Measurements from ENCODE around the gene PHTF2.

Gene PHTF2

DNA sequence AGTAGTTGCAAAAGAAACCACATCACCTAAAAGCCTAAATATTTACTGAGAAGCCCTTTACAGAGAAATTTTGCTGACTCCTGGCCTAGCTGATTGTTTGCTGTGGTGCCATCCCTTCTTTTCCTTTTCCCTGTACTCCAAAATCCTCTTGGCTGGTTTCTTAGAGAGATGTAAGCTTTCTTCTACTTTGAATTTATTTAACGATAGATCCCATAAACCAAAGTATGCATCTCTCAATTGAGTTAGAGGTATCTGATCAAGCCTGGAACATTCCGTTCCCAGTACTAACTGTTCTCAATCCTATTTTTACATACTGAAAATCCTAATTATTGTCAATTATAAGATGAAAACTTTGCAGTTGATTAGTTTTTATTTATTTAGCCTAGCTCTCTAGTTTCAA, 6.6 kb upstream of the PHTF2 start:
- no peak for DNase-seq (ENCODE audit: insufficient read length, low spot score)
- no peak for FAIRE-seq

DNA sequence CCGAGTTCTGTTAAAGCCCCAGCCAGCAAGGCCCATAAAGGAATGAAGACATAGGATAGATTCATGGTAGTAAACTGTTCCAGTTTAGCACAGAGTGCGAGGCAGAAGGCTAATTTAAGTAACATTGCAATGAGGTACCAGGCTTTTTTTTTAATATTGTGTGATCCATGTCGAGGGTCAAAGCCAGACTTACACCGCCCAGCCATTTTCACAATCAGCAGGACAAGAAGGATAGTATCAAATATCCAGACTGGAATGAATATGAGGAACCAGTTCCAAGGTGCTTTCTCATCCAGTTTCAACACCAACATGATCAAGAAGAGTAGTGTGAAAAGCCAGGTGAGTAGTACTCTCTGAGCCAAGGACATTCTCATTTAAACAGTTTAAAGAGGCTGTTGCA, 4.6 kb upstream of the PHTF2 start:
- TF ChIP-seq, protein P1, sequence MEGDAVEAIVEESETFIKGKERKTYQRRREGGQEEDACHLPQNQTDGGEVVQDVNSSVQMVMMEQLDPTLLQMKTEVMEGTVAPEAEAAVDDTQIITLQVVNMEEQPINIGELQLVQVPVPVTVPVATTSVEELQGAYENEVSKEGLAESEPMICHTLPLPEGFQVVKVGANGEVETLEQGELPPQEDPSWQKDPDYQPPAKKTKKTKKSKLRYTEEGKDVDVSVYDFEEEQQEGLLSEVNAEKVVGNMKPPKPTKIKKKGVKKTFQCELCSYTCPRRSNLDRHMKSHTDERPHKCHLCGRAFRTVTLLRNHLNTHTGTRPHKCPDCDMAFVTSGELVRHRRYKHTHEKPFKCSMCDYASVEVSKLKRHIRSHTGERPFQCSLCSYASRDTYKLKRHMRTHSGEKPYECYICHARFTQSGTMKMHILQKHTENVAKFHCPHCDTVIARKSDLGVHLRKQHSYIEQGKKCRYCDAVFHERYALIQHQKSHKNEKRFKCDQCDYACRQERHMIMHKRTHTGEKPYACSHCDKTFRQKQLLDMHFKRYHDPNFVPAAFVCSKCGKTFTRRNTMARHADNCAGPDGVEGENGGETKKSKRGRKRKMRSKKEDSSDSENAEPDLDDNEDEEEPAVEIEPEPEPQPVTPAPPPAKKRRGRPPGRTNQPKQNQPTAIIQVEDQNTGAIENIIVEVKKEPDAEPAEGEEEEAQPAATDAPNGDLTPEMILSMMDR (IDR thresholded peaks at IDR 0.05; ENCODE audit: insufficient read depth, missing control alignments), result no peak
- no peak for DNase-seq (ENCODE audit: insufficient read length, low spot score)
- FAIRE-seq, result no peak

More for the DNA sequence above, 6.6 kb upstream of the PHTF2 start:
- TF ChIP-seq, protein P1 (IDR thresholded peaks at IDR 0.05; ENCODE audit: insufficient read depth, missing control alignments), result no peak

DNA sequence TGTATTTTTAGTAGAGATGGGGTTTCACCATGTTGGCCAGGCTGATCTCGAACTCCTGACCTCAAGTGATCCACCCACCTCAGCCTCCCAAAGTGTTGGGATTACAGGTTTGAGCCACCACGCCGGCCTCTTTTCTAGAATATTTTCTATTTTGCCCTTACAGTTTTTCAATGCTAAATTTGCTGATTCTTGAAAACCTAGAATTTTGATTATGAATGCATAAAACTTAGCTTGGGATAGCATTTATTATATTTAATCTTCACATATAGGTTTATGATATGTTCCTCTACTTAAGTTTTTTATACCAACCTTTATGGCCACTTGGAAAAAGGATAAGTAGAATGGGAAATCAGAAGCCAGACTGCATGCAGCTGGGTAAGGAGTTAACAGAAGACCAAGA, 2.5 kb upstream of the PHTF2 start:
- FAIRE-seq (no peak), DNase-seq (ENCODE audit: insufficient read length, low spot score) (no peak)
- TF ChIP-seq, protein P1 (IDR thresholded peaks at IDR 0.05; ENCODE audit: insufficient read depth, missing control alignments), result no peak

DNA sequence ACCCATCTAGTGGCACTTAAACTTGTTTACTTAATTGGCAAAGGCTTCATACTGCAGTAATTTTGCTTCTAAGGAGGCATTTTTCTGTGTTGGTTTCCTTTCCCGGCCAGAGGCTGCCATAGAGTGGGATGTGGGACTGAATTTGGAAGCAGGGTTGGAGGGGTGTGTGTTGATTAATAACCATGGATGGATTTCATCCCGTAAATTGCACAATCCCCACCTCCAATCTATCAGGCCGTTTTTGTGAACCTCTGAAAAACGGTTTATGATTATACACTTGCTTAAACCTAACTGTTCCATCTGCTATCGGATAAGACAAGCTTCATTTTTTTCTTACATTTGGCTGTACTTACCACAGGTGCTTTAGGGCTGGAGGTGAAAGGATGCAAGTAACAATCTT, 1.6 kb upstream of the PHTF2 start:
- TF ChIP-seq, protein P1 (IDR thresholded peaks at IDR 0.05; ENCODE audit: insufficient read depth, missing control alignments), result no peak
- FAIRE-seq, result no peak
- no peak for DNase-seq (ENCODE audit: insufficient read length, low spot score)

DNA sequence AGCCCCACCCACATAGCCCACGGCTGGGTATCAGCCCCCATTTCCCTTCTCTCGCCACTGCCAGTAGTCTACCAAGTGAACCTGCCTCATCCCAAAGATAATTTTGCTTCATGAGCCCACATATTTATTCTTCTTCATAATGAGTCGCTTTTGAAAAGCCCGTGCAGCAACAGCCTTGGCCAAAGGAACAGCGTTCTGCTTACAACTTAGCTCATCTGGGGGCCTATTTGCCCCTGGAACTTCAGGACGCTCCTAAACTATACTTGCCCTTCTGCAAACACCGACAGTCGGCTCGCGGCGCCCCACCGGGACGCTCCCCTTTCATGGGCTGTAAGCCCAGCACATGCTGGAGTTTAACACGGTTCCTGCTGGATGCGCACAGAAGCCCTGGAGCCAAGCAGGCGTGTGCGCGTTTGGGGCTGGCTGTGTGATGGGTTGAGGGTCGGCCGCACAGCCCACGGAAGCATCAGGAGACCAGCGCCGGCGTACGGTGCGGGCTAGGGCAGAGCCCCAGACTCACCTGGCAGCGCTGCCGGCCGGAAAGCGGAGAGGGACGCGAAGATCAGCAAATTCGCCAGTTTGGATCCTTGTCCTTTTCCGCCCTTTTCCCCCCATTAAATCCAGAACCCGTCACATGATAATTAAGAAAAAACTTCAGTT, 709 bp upstream of the PHTF2 start:
- DNase-seq (ENCODE audit: insufficient read length, low spot score) (no peak), FAIRE-seq (no peak)
- TF ChIP-seq, protein P1 (IDR thresholded peaks at IDR 0.05; ENCODE audit: insufficient read depth, missing control alignments), result no peak

DNA sequence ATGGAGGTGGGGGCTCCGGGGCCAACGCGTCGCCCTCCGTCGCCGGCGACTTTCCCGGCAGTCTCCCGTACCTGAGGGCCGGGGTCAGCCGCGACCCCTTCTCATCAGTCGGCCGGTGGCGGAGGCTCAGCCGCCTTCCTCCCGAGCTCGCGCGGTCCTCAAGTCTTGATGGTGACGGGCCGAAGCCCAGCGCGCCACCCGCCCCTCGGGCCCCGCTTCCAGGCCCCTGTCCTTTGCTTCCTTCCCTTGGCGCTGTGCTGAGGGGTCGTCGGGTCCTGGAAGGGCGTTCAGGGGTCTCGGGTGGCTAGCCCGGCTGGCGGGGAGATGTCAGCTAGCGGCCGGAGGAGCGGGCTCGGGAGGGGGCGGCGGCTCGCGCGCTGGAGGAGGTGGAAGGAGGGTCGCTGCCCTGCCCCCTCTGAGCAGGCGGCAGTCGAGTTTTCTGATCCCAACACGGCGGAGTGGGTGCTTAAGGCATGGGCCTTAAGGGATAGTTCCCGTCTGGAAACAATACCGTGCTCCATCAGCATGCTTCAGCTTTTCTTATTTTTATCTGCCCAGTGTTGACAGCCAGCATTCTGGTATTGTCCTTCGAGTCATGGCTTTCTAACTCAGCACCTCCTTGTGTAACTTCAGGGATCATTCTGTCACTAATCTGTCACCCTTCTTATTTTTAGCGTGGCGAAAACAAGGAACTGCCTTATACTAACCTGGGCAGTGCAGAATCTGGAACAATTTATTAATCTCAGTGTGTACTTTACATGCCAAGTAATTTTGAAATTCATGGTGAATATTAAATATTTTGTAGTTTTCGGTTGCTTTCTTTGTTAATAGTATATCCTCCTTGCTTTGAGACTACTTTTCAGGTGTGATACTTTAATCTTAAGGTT, 748 bp downstream of the PHTF2 start:
- DNase-seq (ENCODE audit: insufficient read length, low spot score) (no peak), FAIRE-seq (no peak)
- TF ChIP-seq, protein P1 (IDR thresholded peaks at IDR 0.05; ENCODE audit: insufficient read depth, missing control alignments), result no peak

DNA sequence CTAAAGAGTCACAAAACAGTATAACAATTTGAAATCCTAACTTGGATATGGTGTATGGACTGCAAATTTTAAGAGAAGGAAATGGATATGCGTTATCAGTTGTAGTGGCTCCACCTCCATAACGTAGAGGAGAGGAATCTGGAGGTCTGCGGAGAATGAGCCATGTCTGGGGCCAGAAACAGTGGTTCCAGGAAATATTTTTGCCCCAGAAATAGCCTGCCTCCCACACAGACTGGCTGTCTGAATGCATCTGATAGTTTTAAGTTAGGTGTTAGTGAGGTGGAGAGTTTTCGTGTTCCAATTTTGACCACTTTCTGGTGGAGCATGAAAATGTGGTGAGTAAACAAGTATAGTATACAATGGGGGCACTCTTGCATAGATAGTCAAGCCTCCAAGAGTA, 1.6 kb downstream of the PHTF2 start:
- FAIRE-seq (no peak), DNase-seq (ENCODE audit: insufficient read length, low spot score) (no peak)
- TF ChIP-seq, protein P1 (IDR thresholded peaks at IDR 0.05; ENCODE audit: insufficient read depth, missing control alignments), result no peak
